ENCODE results near the gene MCC.

DNA sequence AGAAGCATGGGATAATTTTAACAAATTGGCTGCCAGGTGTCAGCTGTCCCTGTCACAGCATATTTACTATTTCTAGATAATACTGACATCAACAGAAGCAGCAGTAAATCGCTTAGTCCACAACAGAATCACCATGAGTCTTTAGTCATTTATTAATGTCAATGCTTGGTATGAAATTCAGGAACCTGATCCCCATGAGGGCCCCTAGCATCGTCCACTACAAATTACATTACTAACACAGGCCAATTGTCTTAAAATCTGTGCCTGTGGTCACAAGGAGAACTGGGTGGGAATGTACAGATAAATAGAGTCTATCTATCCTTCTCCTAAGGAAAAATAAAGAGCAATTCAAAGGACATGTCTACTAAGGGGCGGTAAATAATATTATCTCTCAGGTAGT lies 129.6 kb downstream of the MCC start:
- no peak for TF ChIP-seq ATF3 (IDR thresholded peaks at IDR 0.05)
- TF ChIP-seq, protein P1, sequence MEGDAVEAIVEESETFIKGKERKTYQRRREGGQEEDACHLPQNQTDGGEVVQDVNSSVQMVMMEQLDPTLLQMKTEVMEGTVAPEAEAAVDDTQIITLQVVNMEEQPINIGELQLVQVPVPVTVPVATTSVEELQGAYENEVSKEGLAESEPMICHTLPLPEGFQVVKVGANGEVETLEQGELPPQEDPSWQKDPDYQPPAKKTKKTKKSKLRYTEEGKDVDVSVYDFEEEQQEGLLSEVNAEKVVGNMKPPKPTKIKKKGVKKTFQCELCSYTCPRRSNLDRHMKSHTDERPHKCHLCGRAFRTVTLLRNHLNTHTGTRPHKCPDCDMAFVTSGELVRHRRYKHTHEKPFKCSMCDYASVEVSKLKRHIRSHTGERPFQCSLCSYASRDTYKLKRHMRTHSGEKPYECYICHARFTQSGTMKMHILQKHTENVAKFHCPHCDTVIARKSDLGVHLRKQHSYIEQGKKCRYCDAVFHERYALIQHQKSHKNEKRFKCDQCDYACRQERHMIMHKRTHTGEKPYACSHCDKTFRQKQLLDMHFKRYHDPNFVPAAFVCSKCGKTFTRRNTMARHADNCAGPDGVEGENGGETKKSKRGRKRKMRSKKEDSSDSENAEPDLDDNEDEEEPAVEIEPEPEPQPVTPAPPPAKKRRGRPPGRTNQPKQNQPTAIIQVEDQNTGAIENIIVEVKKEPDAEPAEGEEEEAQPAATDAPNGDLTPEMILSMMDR (IDR thresholded peaks at IDR 0.05; ENCODE audit: low read depth, low read length, missing input control) = no peak
- TF ChIP-seq TAF1 (conservative IDR thresholded peaks at IDR 0.05) = no peak
- TF ChIP-seq, protein P2, sequence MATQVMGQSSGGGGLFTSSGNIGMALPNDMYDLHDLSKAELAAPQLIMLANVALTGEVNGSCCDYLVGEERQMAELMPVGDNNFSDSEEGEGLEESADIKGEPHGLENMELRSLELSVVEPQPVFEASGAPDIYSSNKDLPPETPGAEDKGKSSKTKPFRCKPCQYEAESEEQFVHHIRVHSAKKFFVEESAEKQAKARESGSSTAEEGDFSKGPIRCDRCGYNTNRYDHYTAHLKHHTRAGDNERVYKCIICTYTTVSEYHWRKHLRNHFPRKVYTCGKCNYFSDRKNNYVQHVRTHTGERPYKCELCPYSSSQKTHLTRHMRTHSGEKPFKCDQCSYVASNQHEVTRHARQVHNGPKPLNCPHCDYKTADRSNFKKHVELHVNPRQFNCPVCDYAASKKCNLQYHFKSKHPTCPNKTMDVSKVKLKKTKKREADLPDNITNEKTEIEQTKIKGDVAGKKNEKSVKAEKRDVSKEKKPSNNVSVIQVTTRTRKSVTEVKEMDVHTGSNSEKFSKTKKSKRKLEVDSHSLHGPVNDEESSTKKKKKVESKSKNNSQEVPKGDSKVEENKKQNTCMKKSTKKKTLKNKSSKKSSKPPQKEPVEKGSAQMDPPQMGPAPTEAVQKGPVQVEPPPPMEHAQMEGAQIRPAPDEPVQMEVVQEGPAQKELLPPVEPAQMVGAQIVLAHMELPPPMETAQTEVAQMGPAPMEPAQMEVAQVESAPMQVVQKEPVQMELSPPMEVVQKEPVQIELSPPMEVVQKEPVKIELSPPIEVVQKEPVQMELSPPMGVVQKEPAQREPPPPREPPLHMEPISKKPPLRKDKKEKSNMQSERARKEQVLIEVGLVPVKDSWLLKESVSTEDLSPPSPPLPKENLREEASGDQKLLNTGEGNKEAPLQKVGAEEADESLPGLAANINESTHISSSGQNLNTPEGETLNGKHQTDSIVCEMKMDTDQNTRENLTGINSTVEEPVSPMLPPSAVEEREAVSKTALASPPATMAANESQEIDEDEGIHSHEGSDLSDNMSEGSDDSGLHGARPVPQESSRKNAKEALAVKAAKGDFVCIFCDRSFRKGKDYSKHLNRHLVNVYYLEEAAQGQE (IDR thresholded peaks at IDR 0.05) = no peak
- no peak for TF ChIP-seq JUND (IDR thresholded peaks at IDR 0.05)

Measured in liver (tissue), 3 donors.